ENCODE results near the gene FAM81A. TPM values are rescaled to one million over a fixed set of nuclear protein-coding genes. Genes with fewer than 3 reads are reported as not detected.
A peak's percentile ranks its signal among the peaks of the same experiment; 100 is the strongest.

FAM81A gene
- 10 to 100 TPM in 1 of 4 donors, 1 to 10 TPM in 2, under 1 TPM in 1; 0.27 to 14.3 (median 2.4) TPM for total RNA-seq

DNA sequence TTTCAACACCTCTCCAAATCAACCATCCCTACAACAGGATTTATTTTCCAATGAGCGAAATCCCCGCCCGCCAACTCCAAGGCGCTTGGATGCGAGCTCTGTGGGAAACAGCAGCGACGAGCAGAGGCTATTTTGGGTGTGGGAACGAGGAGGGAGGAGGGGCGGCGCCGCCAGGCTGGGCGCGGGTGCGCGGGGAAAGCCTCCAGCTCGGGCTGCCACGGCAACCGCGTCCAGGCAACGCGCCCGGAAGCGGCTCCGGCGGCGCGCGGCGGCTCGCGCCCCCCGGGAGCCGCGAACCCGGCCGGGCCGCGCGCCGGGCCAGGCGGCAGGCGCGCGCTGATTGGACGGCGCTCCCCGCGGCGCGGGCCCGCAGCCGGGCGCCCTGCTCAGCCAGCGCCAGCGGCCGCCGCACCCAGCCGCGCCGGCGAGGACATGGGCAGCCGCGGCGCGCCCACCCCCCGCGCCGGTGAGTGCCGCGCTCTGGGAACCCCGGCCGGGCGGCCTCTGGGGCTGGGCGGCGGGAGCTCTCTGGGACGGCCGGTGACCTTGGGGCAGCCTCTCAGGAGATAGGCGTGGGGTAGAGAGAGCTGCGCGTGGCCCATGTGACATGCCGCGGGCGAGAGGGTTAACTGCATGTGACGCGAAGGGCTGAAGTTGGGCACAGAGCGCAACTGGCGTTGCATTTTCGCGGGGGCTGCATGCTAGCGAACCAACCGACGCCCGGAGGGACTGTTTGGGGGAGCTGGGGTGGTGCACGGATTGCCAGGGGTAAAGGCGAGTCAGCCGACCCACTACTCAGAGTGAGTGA is at the start of gene FAM81A:
TSS of gene FAM81A (plus strand) at position 370 of the 808 bp plus-strand sequence. CDS start 20,441 bp downstream, outside the sequence.
- 1 to 3% methylated on average over 17 to 23 of the region's 96 CpGs for WGBS, 2 donors
- H3K4me3 ChIP-seq (replicated peaks in 1 of 3): peak within 1 kb of the TSS in 2 of 3 donors; percentile 33 to 55
- no peaks in the 10 kb centered on the region for H3K9me3 ChIP-seq
- no peaks in the 10 kb centered on the region for H3K27me3 ChIP-seq
- H3K4me1 ChIP-seq: peaks cover 15 to 16% of the 10 kb centered on the region in 2 donors
- DNase-seq: peak; percentile 87 to 90
- intact Hi-C loops (cut with DNase I): no loop called here
- H3K36me3 ChIP-seq: no peaks in the 10 kb centered on the region
- H3K27ac ChIP-seq: peak within 1 kb of the TSS in 1 of 3 donors; percentile 11
- peak in 1 of 2 donors; percentile 12 for TF ChIP-seq POLR2A (IDR thresholded peaks at IDR 0.05)
- no peak for TF ChIP-seq CTCF (IDR thresholded peaks at IDR 0.05)

GRCh38 chr15:59388670-59389069 is 49.3 kb upstream of the FAM81A start:
- Histone ChIP-seq H3K4me3 (replicated peaks in 1 of 3) (no peak overlapping the region), H3K27me3 (no peaks in the 10 kb centered on the region), H3K4me1 (no peaks in the 10 kb centered on the region), H3K9me3 (no peaks in the 10 kb centered on the region), H3K36me3 (no peaks in the 10 kb centered on the region), H3K27ac (no peak overlapping the region)
- WGBS, 2 donors: 71 to 81% methylated on average over 3 of the region's 3 CpGs
- intact Hi-C loops (cut with DNase I): no loop called here
- DNase-seq: no peak
- TF ChIP-seq POLR2A (IDR thresholded peaks at IDR 0.05): no peak
- TF ChIP-seq CTCF (IDR thresholded peaks at IDR 0.05): no peak

- WGBS, 2 donors: 67 to 80% methylated on average over 5 of the region's 5 CpGs
- intact Hi-C loops (cut with DNase I): no loop called here
Measured at GRCh38 chr15:59392299-59392698, 45.7 kb upstream of the FAM81A start.

DNA sequence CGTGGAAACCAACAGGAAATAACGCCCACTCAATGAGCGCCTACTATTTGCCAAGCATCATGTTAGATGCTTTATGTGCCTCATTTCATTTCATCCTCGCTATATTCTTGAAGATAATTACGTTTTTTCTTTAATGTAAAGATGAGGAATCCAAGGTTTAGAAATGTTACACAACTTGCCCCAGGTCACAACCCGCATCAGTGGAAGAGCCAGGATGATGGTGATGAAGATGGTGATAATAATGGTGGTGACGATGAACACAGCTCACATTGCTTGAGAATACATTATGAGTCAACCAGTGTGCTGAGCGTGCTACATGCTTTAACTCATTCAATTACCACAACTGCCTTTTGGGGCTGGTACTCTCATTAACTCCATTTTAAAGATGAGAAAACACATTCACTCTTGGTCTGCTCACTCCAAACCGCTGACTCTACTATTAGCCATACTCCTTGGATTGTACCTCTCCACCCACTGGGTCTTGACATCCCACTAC is 43.8 kb upstream of the FAM81A start:
- intact Hi-C loops (cut with DNase I): no loop called here
- H3K4me3 ChIP-seq (replicated peaks in 1 of 3): no peak overlapping the region
- no peaks in the 10 kb centered on the region for H3K4me1 ChIP-seq
- WGBS, 2 donors: 91 to 93% methylated on average over 9 of the region's 9 CpGs
- TF ChIP-seq POLR2A (IDR thresholded peaks at IDR 0.05): no peak
- no peak for TF ChIP-seq CTCF (IDR thresholded peaks at IDR 0.05)
- no peaks in the 10 kb centered on the region for H3K36me3 ChIP-seq
- H3K27ac ChIP-seq: no peak overlapping the region
- no peak for DNase-seq
- no peaks in the 10 kb centered on the region for H3K9me3 ChIP-seq
- no peaks in the 10 kb centered on the region for H3K27me3 ChIP-seq

More at GRCh38 chr15:59392299-59392698, 45.7 kb upstream of the FAM81A start:
- Histone ChIP-seq H3K36me3 (no peaks in the 10 kb centered on the region), H3K9me3 (no peaks in the 10 kb centered on the region), H3K4me1 (no peaks in the 10 kb centered on the region), H3K27ac (no peak overlapping the region), H3K27me3 (no peaks in the 10 kb centered on the region), H3K4me3 (replicated peaks in 1 of 3) (no peak overlapping the region)
- TF ChIP-seq CTCF (IDR thresholded peaks at IDR 0.05): no peak
- TF ChIP-seq POLR2A (IDR thresholded peaks at IDR 0.05): no peak
- DNase-seq: no peak

DNA sequence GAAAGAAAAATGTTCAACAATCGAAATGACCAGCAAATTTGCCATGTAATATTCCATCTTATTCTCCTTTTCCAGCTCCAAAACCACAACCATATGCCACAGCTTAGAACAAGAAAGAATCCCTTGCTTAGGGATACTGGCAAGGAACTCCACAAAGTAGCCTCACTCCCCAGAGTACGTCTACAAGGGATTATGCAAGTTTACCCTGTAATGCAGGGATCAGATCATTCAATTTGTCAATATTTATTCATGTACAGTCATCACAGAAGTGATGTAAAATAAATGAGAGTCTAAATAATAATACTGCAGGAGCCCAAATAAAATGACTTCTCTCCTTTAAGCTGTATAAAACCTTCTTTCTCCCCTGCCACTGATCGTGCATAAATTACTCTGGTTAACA is 41.8 kb upstream of the FAM81A start:
- peaks cover 0 to 8% of the 10 kb centered on the region in 2 donors for H3K4me1 ChIP-seq
- no peaks in the 10 kb centered on the region for H3K9me3 ChIP-seq
- no peak for DNase-seq
- intact Hi-C loops (cut with DNase I): no loop called here
- 75 to 80% methylated on average over 3 of the region's 3 CpGs for WGBS, 2 donors
- H3K36me3 ChIP-seq: no peaks in the 10 kb centered on the region
- no peaks in the 10 kb centered on the region for H3K27me3 ChIP-seq
- no peak overlapping the region for H3K27ac ChIP-seq
- H3K4me3 ChIP-seq (replicated peaks in 1 of 3): no peak overlapping the region
- TF ChIP-seq POLR2A (IDR thresholded peaks at IDR 0.05): no peak
- no peak for TF ChIP-seq CTCF (IDR thresholded peaks at IDR 0.05)

Measured in thyroid gland (tissue), 4 donors.